ENCODE measurements around the gene TBC1D14. TPM values are rescaled to one million over a fixed set of nuclear protein-coding genes. Genes with fewer than 3 reads are reported as not detected.

Gene TBC1D14
- total and polyA plus RNA-seq, 2 of the 8 experiments (the other 6 are each of a cell fraction or from before 2014, with no cell fraction given) = 45.6 to 48.2 TPM

DNA sequence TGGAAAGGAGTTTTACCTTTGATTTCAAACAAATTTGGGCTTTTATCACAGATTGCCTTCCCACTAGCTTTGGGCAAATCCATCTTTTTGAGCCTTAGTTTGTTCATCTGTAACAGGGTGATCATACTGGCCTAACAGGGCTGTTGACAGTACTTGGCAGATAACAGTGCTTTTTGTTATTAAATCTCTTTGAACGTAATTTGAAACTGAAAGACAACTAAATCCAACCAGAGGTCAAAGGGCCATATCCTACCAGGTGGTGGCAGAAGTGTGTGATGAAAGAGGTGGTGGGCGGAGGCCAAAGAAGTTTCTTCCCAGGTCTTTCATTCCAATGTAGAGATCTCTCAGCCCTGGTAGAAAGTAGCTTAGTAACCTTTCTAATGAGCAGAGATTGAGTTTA is 98.3 kb downstream of the TBC1D14 start:
- H2BK120ac ChIP-seq (replicated peaks; ENCODE audit: low read depth, low read length) = no peak overlapping the region
- H4K91ac ChIP-seq (replicated peaks; ENCODE audit: insufficient read length, low read length) = no peak overlapping the region
- no peak overlapping the region for H4K8ac ChIP-seq (ENCODE audit: extremely low read depth, insufficient read depth, low read length)
- no peak overlapping the region for H2BK15ac ChIP-seq (ENCODE audit: low read length)
- ChIA-PET CTCF (ENCODE audit: partially characterized antibody) (interaction anchor here (0.7 to 3.3 kb wide), 15 partner anchors 9 to 290 kb away, joined by 3 to 16 read pairs (median 3); no protein-coding TSS in a partner anchor), POLR2A (ENCODE audit: partially characterized antibody) (interaction anchor here (0.7 to 4.1 kb wide), 9 partner anchors 9 to 99 kb away, joined by 3 to 21 read pairs (median 3); partner anchors contain the start of genes GRPEL1 and TBC1D14)
- H2AFZ ChIP-seq (ENCODE audit: low read length) = no peak overlapping the region
- H4K20me1 ChIP-seq (replicated peaks in 1 of 2; ENCODE audit: control insufficient read depth in 1 of 2, insufficient read depth in 2 of 2, low read length in 2 of 2) = peaks cover 20 to 37% of the 10 kb centered on the region in 2 experiments
- H3K18ac ChIP-seq (ENCODE audit: extremely low read depth, low read length) = no peak overlapping the region
- H2AK5ac ChIP-seq (ENCODE audit: low read depth, low read length) = no peak overlapping the region
- H3K4me3 ChIP-seq (ENCODE audit: extremely low read depth in 1 of 4, insufficient read depth in 2 of 4, low read depth in 3 of 4, low read length in 4 of 4) = peak overlapping the region in 2 of 4 experiments; percentile 1 to 11; a peak in 1 of 8 replicates
- no peak overlapping the region for H3K9ac ChIP-seq (replicated peaks in 1 of 4; ENCODE audit: extremely low read depth in 1 of 4, low read depth in 3 of 4, low read length in 3 of 4)
- H3K4ac ChIP-seq (replicated peaks; ENCODE audit: insufficient read length, low read depth, low read length) = no peak overlapping the region
- 37% methylated on average over 2 of the region's 2 CpGs; no CpG with 5 or more reads in 1 of the 2 experiments for WGBS, 2 experiments (ENCODE audit: extremely low coverage in 1 of 2, insufficient coverage in 1 of 2, insufficient read length in 1 of 2, insufficient replicate concordance in 2 of 2, low coverage in 1 of 2, low lambda C conversion rate in 2 of 2, missing lambda C conversion rate in 1 of 2)
- FAIRE-seq (peak; percentile 92), DNase-seq (ENCODE audit: low read depth in 1 of 2, low spot score in 2 of 2) (no peak)
- no peak overlapping the region for H3K27ac ChIP-seq (ENCODE audit: low read depth, low read length)
- no peak overlapping the region for H3K56ac ChIP-seq (replicated peaks; ENCODE audit: insufficient read length, low read depth, low read length)
- peaks cover 0 to 43% (median 20%) of the 10 kb centered on the region in 4 experiments; a peak in 7 of 8 replicates for H3K36me3 ChIP-seq (ENCODE audit: control insufficient read depth in 2 of 4, insufficient read depth in 4 of 4, low read length in 3 of 4)
- H3K27me3 ChIP-seq (replicated peaks in 1 of 4; ENCODE audit: control insufficient read depth in 3 of 4, extremely low read depth in 1 of 4, insufficient read depth in 3 of 4, low read length in 3 of 4) = no peaks in the 10 kb centered on the region
- H3K23me2 ChIP-seq (ENCODE audit: low read depth, low read length) = no peaks in the 10 kb centered on the region
- H3K79me2 ChIP-seq (ENCODE audit: control insufficient read depth in 1 of 2, insufficient read depth in 2 of 2, low read length in 2 of 2) = peaks cover 0 to 5% of the 10 kb centered on the region in 2 experiments; a peak in 2 of 4 replicates
- no peaks in the 10 kb centered on the region for H3K9me3 ChIP-seq (ENCODE audit: insufficient read depth in 2 of 2, low read depth in 1 of 2, low read length in 1 of 2)
- no peak overlapping the region for H4K5ac ChIP-seq (ENCODE audit: insufficient read length, low read depth, low read length)
- H3K4me2 ChIP-seq (ENCODE audit: insufficient read depth in 1 of 2, low read depth in 2 of 2, low read length in 2 of 2) = peak overlapping the region; percentile 28 to 45; a peak in 3 of 4 replicates
- H2BK5ac ChIP-seq (ENCODE audit: low read depth, low read length) = no peak overlapping the region
- no peak overlapping the region for H3K23ac ChIP-seq (ENCODE audit: insufficient read length)
- H3K14ac ChIP-seq (ENCODE audit: insufficient read length) = no peak overlapping the region
- H2BK20ac ChIP-seq (ENCODE audit: low read length) = no peak overlapping the region
- peaks cover 8% of the 10 kb centered on the region for H3K79me1 ChIP-seq (ENCODE audit: low read depth, low read length)
- peaks cover 2 to 8% (median 6%) of the 10 kb centered on the region in 4 experiments; a peak in 6 of 7 replicates for H3K4me1 ChIP-seq (replicated peaks in 1 of 4; ENCODE audit: control insufficient read depth in 3 of 4, insufficient read depth in 4 of 4, low read length in 3 of 4)
- no peak overlapping the region for H2BK12ac ChIP-seq (ENCODE audit: low read depth, low read length)
- 0 out of 4 replicates have a peak, but pooled peaks of 1 of the 2 experiments have one; percentile 13 for TF ChIP-seq RAD21 (IDR thresholded peaks at IDR 0.05 in 1 of 2, conservative IDR thresholded peaks at IDR 0.05 in 1 of 2; ENCODE audit: low read depth in 2 of 2, low read length in 2 of 2)
- peak; percentile 75 for TF ChIP-seq CEBPB (IDR thresholded peaks at IDR 0.05; ENCODE audit: low read depth, low read length)
- no peak for TF ChIP-seq TBP (IDR thresholded peaks at IDR 0.05; ENCODE audit: low read depth, low read length)
- TF ChIP-seq, protein P1, sequence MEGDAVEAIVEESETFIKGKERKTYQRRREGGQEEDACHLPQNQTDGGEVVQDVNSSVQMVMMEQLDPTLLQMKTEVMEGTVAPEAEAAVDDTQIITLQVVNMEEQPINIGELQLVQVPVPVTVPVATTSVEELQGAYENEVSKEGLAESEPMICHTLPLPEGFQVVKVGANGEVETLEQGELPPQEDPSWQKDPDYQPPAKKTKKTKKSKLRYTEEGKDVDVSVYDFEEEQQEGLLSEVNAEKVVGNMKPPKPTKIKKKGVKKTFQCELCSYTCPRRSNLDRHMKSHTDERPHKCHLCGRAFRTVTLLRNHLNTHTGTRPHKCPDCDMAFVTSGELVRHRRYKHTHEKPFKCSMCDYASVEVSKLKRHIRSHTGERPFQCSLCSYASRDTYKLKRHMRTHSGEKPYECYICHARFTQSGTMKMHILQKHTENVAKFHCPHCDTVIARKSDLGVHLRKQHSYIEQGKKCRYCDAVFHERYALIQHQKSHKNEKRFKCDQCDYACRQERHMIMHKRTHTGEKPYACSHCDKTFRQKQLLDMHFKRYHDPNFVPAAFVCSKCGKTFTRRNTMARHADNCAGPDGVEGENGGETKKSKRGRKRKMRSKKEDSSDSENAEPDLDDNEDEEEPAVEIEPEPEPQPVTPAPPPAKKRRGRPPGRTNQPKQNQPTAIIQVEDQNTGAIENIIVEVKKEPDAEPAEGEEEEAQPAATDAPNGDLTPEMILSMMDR (IDR thresholded peaks at IDR 0.05; ENCODE audit: control extremely low read depth in 1 of 3, insufficient read depth in 1 of 3, low read depth in 1 of 3, low read length in 3 of 3) = peak in 1 of 3 experiments; percentile 8; a peak in 2 of 4 replicates
- no peak for TF ChIP-seq SAP30 (IDR thresholded peaks at IDR 0.05; ENCODE audit: insufficient read depth, insufficient replicate concordance, low read length)
- TF ChIP-seq BRCA1 (IDR thresholded peaks at IDR 0.05; ENCODE audit: low read depth, low read length) = no peak
